ENCODE data around the gene NLGN1.
"Not testable (repeated sequence)": the region's sequence is repeated elsewhere in the genome, so short reads cannot be mapped to it uniquely, and the experiment has no call there.

The NLGN1 gene

DNA sequence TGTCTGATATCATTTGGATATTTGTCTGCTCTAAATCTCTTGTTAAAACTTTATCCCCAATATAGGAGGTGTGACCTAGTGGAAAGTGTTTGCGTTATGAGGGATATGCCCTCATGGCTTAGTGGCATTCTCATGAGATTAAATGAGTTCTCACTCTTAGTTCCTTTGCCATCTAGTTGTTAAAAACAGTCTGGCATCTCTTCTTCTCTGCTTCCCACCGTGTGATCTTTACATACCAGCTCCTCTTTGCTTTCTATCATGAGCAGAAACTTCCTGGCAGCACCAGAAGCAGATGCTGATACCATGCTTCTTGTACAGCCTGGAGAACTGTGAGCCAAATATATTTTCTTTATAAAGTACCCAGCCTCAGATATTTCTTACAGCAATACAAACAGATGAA, 33.0 kb downstream of the NLGN1 start:
- no peak for DNase-seq

GRCh38 chr3:173439004-173439403, 41.5 kb downstream of the NLGN1 start:
- no peak for DNase-seq

DNA sequence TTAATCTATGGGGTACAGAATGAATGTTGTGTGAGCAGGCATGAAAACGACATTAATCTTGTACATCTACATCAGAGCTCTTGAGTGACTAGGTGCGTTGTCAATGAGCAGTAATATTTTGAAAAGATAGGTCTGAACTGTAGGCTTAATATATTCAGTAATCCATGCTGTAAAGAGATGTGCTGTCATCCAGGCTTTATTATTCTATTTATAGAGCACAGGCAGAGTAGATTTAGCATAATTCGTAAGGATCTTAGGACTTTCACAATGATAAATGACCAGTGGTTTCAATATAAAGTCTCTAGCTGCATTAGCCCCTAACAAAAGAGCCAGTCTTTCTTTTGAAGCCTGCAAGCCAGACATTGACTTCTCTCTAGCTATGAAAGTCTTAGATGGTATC, 43.0 kb downstream of the NLGN1 start:
- DNase-seq = no peak

GRCh38 chr3:173451561-173451960, 54.0 kb downstream of the NLGN1 start:
- not testable (repeated sequence) for DNase-seq

DNA sequence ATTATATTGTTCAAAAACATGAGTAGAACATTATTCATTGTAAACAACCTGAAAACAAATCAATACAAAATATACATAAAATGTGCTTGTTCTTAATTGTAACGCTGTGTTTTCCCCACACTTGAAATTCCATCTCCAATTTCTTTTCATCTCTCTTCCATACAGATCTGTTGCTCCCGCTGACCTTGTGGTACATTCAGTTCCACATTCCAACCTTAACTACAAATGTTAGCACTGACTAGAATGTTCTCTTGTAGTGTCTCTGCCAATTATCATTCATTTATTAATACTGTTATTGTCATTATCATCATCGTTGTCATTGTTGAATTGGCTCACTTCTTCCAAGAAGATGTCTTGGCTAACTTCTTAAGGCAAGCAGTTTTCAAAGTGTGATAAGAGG, 65.7 kb downstream of the NLGN1 start:
- DNase-seq = no peak

DNA sequence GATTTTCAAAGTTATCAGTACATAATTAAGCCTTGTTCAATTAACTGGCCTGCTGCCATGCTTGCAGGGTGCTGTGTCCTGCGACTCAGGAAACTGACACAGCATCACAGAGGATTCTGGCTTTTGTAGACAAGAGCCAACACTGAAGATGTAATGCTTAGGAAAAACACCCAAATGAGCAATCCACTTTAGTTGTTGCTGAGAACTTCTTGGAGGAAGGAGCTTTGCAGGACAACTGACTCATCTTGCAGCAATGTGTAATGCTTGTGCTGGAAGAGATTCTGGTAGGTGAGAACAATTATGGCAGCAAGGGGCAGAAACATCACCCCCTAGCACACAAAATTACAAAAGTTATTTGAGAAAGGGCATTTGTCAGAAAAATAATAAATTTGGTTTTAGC, 67.6 kb downstream of the NLGN1 start:
- no peak for DNase-seq

GRCh38 chr3:173465898-173466678, 68.5 kb downstream of the NLGN1 start:
- no peak for DNase-seq

GRCh38 chr3:173467501-173467900, 70.0 kb downstream of the NLGN1 start:
- DNase-seq = no peak

DNA sequence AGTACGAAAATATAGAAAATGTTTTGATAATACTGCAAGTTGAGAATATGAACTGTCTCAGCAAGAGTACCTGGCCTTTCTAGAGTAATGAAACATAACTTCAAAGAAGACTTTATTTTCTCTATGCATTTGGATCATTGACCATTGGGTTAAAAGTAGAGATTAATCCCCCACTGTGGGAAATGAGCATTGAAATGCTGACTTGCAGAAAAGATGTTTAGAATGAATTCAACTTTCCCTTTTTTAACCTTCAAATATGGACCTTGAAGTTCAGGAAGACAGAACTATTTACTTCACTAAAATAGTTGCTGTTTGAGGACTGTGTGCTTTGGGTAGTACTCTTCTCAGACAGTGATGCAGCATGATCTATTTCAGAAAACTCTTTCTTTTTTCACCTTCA, 75.7 kb downstream of the NLGN1 start:
- DNase-seq = no peak

DNA sequence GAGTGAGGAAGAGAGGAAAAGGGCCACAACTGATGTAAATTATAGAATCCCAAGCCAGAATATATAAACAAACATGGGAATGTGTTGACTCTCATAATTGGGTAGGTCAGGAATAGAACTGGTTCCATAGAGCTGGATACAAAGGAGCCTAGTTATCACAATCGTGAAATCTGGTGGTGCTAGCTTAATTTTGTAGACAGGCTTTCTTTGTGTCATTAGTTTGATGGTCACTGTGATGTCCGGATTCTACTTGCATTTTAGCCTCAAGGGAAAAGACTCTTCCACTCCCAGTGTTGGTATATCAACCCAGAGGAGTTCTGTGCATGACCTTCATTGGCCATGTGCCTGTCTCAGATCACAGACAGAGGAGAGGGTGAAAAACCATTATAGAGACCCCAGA, 81.8 kb downstream of the NLGN1 start:
- DNase-seq = no peak

DNA sequence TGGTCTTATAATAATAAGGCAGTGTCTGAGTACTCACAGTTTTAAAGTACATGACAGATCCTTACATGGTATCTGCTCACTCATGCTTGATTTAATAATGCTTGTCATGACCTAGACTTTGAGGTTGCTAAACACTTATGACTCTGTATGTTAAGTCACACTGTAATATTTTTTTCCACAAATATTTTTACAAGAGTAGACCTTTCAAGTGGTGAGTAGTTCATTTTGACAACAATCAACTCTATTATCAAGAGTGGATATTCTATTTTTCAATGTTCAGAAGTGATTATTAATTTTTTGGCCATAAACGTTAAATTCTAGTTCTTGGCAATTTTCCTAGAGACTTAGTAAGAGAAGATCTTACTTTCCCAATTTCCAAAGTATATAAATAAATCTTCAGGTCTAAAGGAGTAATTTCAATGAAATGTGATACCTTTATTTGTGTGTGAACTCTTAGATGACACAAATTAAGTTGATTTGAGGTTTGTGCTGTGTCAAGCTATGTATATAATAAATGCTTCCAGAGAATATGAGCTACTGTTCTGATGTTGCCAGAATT, 104.5 kb downstream of the NLGN1 start:
- no peak for DNase-seq

DNA sequence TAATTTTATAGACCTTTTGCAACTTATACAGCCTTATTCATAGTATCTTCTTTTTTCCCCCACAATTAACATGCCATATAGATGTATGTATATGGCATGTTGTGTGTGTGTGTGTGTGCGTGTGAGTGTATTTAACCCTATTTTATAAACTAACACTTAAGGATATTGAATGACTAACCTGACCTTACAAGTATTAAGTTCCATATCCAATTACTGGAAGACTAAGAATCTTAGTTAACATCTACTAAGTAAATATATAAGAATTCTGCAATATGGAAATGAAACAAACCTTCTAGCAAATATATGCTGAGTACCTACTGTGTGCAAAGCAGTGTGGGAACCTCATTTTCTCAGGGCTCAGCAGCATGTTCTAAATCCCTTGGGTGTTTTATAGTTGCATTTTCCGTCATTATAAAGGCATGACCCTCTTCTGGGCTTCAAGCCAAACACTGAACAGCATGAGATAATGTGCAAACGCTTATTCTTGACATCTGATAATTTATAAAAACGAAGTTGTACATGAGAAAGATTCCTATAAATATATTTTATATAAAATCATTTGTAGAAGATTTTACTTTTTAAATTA, 105.5 kb downstream of the NLGN1 start:
- DNase-seq = peak; percentile 62

DNA sequence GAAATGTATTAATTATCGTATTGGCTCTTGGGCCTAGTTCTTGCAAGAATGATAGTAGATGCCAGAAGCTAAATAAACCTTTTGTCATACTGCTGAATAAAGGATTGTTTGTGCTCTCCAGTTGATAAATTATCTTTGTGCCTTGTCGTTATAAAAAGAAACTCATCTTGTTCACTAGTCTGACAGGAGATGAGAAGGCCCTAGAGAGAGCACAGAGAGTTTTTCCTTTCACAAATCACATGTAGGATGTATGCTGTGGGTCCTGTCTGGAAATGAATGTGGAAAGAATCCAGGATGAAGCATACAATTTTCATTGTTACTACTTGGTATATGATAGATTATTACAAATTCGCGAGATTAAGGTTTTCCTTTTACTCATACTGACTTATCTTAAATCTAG, 113.0 kb downstream of the NLGN1 start:
- DNase-seq = no peak

- no peak for DNase-seq
Measured at GRCh38 chr3:173513123-173513522, 115.6 kb downstream of the NLGN1 start.

GRCh38 chr3:173529062-173529711, 131.6 kb downstream of the NLGN1 start:
- no peak for DNase-seq

GRCh38 chr3:173531602-173532001, 134.1 kb downstream of the NLGN1 start:
- DNase-seq = no peak

DNA sequence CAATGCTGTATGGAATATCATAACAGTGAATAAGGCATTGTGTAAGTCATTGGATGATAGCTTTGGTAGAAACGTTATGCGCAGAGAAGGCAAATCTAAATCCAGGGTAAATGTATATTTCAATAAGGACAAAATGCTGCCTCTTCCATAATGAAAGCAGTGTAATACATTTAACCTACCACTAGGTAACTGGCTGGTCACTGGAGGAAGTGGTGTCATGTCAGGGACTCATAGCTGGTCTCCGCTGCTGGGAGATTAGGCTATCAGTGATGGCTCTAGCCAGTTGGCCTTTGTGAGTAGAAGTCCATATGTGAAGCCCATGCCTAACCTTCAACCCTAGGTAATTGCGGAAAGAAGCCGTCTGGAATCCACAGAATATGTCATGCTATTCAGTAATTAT, 140.9 kb downstream of the NLGN1 start:
- no peak for DNase-seq

DNA sequence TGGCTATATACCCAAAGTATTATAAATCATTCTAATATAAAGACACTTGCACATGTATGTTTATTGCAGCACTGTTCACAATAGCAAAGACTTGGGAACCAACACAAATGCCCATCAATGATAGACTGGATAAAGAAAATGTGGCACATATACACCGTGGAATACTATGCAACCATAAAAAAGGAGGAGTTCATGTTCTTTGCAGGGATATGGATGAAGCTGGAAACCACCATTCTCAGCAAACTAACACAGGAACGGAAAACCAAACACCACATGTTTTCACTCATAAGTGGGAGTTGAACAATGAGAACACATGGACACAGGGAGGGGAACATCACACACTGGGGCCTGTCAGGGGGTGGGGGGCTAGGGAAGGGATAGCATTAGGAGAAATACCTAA, 148.0 kb downstream of the NLGN1 start:
- DNase-seq = not testable (repeated sequence)

GRCh38 chr3:173547070-173547469, 149.5 kb downstream of the NLGN1 start:
- DNase-seq = no peak

DNA sequence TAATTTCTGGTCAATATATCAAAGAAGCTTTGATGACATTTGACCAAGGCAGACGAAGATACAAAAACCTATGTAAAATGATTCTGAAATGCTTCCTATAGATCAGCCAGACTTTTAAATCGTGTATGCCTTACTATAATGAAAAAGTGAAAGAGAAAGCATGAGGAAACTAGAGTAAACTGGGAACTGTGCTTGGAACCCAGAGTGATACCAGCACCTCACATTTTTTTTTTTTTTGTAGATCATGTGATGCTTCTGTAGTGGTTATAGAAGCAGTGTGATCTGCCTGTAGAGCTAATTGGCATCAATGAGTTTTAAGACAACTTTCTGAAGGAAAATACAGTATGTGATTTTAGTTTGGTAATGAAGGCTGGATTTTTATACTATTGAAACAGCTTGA, 150.7 kb downstream of the NLGN1 start:
- no peak for DNase-seq

- no peak for DNase-seq
Measured at GRCh38 chr3:173552526-173552925, 155.0 kb downstream of the NLGN1 start.

DNA sequence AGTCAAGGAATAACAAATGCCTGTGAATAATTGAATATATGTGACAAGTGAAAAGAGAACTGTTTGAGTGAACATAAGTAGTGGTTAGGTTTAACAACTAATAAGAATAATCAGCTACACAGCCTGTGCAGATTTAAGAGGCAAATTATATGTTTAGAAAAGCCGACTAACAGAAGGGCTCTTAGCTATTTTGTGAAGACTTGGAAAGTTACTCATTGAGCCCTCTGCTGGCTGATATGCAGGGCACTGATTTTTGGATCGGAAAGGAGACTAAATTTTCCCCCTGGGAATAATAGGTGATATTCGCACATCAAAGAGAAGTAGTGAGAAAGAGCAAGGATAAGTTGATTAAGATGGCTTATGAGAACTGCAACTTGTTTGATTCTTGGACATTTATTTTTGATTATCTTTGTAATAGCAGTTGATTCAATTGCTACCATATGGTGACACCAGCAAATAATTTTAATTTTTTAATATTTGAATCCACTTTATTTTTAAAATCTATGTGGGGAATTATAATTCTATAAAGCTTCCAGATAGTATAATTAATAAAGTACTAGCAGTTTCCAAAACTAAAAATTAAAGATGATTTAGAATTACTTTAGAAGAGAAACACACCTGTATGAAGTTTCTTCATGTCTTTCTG, 156.2 kb downstream of the NLGN1 start:
- peak; percentile 65 for DNase-seq

- no peak for DNase-seq
Measured at GRCh38 chr3:173556546-173556945, 159.0 kb downstream of the NLGN1 start.

DNA sequence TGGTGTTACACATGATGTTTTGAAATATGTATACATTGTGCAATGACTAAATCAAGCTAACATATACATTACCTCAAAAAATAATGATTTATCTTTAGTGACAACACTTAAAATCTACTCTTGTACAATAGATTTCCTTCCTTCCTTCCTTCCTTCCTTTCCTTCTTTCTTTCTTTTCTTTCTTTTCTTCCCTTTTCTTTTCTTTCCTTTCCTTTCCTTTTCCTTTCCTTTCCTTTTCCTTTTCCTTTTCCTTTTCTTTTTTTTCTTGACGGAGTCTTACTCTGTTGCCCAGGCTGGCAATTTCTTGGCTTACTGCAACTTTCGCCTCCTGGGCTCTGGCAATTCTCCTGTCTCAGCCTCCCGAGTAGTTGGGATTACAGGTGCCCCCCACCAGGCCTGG, 170.5 kb downstream of the NLGN1 start:
- no peak for DNase-seq

Data from NCI-H1436 (cell line).